Measurements from ENCODE around the gene NPRL2. TPM values are rescaled to one million over a fixed set of nuclear protein-coding genes. Genes with fewer than 3 reads are reported as not detected.

Gene NPRL2
- total RNA-seq, 2 experiments from 2014 or later = 27.9 to 52.5 TPM

GRCh38 chr3:50358911-50359759 is 8.6 kb upstream of the NPRL2 start, which contains the start of gene TMEM115:
Gene TMEM115 (minus strand): TSS chr3:50359521. CDS start chr3:50359063, 458 bp downstream.
- Histone ChIP-seq H4K20me1 (ENCODE audit: insufficient read depth, low read length) (0 out of 2 replicates have a peak, but pooled peaks cover 4% of the 10 kb centered on the region), H3K27ac (ENCODE audit: low read depth, low read length, poor library complexity, severe bottlenecking) (no peak within 1 kb of the TSS), H3K4me1 (ENCODE audit: insufficient read depth, low read length, poor library complexity, severe bottlenecking) (peaks cover 40% of the 10 kb centered on the region), H3K36me3 (ENCODE audit: insufficient read depth, low read length) (peaks cover 26% of the 10 kb centered on the region; the same call in 1 of the 2 replicates), H3K4me2 (ENCODE audit: low read length) (peak within 1 kb of the TSS; percentile 82), H3K79me2 (ENCODE audit: insufficient read depth, low read depth, low read length) (peaks cover 23% of the 10 kb centered on the region; the same call in 1 of the 2 replicates), H3K4me3 (ENCODE audit: low read depth, low read length, poor library complexity, severe bottlenecking) (peak within 1 kb of the TSS; percentile 76), H2AFZ (ENCODE audit: low read length) (peak within 1 kb of the TSS; percentile 95), H3K9me2 (ENCODE audit: insufficient read depth, low read length) (no peaks in the 10 kb centered on the region), H3K9me3 (ENCODE audit: low read length) (no peaks in the 10 kb centered on the region)
- CTCF ChIA-PET (ENCODE audit: unreplicated experiment) = no interaction called here
- TF ChIP-seq CTCF (conservative IDR thresholded peaks at IDR 0.05; ENCODE audit: low read length) = no peak
- TF ChIP-seq EZH2phosphoT487 (IDR thresholded peaks at IDR 0.05; ENCODE audit: borderline replicate concordance, low read depth, low read length) = no peak
- POLR2A ChIA-PET = interaction anchor here (0.5 to 1.4 kb wide), 3 partner anchors 8 to 78 kb away, joined by 3 to 9 read pairs (median 8); partner anchors contain the start of genes CYB561D2 and NPRL2
- intact Hi-C loops (cut with micrococcal nuclease; ENCODE audit: unreplicated experiment) = loop anchor here (1.0 kb wide), 1 partner anchor 8 kb away; no protein-coding TSS in a partner anchor
- TSS peak; percentile 81 for BruUV-seq (replicated peaks)
- peak; percentile 98 for DNase-seq (ENCODE audit: low spot score)

- Histone ChIP-seq H3K4me1 (ENCODE audit: insufficient read depth, low read length, poor library complexity, severe bottlenecking) (peaks cover 40% of the 10 kb centered on the region), H3K27ac (ENCODE audit: low read depth, low read length, poor library complexity, severe bottlenecking) (no peak overlapping the region), H4K20me1 (ENCODE audit: insufficient read depth, low read length) (0 out of 2 replicates have a peak, but pooled peaks cover 4% of the 10 kb centered on the region), H3K4me2 (ENCODE audit: low read length) (peak overlapping the region; percentile 82), H3K79me2 (ENCODE audit: insufficient read depth, low read depth, low read length) (peaks cover 23% of the 10 kb centered on the region; the same call in 1 of the 2 replicates), H3K36me3 (ENCODE audit: insufficient read depth, low read length) (peaks cover 33% of the 10 kb centered on the region), H3K9me3 (ENCODE audit: low read length) (no peaks in the 10 kb centered on the region), H3K4me3 (ENCODE audit: low read depth, low read length, poor library complexity, severe bottlenecking) (peak overlapping the region; percentile 76), H2AFZ (ENCODE audit: low read length) (no peak overlapping the region), H3K9me2 (ENCODE audit: insufficient read depth, low read length) (no peaks in the 10 kb centered on the region)
- no peak for DNase-seq (ENCODE audit: low spot score)
- intact Hi-C loops (cut with micrococcal nuclease; ENCODE audit: unreplicated experiment) = no loop called here
- POLR2A ChIA-PET = interaction anchor here (0.5 kb wide), 1 partner anchor 77 kb away, joined by 8 read pairs; no protein-coding TSS in a partner anchor
- CTCF ChIA-PET (ENCODE audit: unreplicated experiment) = no interaction called here
- BruUV-seq (replicated peaks) = no TSS peak
- TF ChIP-seq CTCF (conservative IDR thresholded peaks at IDR 0.05; ENCODE audit: low read length) (no peak), EZH2phosphoT487 (IDR thresholded peaks at IDR 0.05; ENCODE audit: borderline replicate concordance, low read depth, low read length) (no peak)
Measured at GRCh38 chr3:50358355-50358910, 7.9 kb upstream of the NPRL2 start.
